ENCODE data around the gene P4HA1. TPM values are rescaled to one million over a fixed set of nuclear protein-coding genes. Genes with fewer than 3 reads are reported as not detected.
A peak's percentile ranks its signal among the peaks of the same experiment; 100 is the strongest.
"Not testable (repeated sequence)": the region's sequence is repeated elsewhere in the genome, so short reads cannot be mapped to it uniquely, and the experiment has no call there.

P4HA1 gene
- total and polyA plus RNA-seq, 11 donors, result 18.0 to 71.7 (median 51.0) TPM

- intact Hi-C loops (cut with DNase I); H3K27ac ChIP-seq; H3K27me3 ChIP-seq; H3K4me3 ChIP-seq; DNase-seq; ATAC-seq; H3K9me3 ChIP-seq: not testable (repeated sequence)
- peaks cover 0 to 61% (median 42%) of the 10 kb centered on the region in 9 donors for H3K36me3 ChIP-seq
- H3K4me1 ChIP-seq, result peaks cover 0 to 44% (median 26%) of the 10 kb centered on the region in 12 donors
- 82 to 94% (median 90%) methylated on average over 4 to 6 of the region's 6 CpGs for WGBS, 4 donors
Measured at GRCh38 chr10:73021538-73022164, 75.0 kb downstream of the P4HA1 start.

GRCh38 chr10:73021050-73021449 is 75.6 kb downstream of the P4HA1 start:
- Histone ChIP-seq H3K4me3 (no peak overlapping the region), H3K27me3 (no peaks in the 10 kb centered on the region), H3K27ac (no peak overlapping the region), H3K4me1 (peaks cover 0 to 44% (median 26%) of the 10 kb centered on the region in 12 donors), H3K9me3 (peaks cover 0 to 2% (median 0%) of the 10 kb centered on the region in 12 donors), H3K36me3 (peaks cover 0 to 61% (median 48%) of the 10 kb centered on the region in 9 donors)
- no peak for TF ChIP-seq CTCF (IDR thresholded peaks at IDR 0.05)
- TF ChIP-seq POLR2A (IDR thresholded peaks at IDR 0.05), result no peak
- no peak for DNase-seq
- ATAC-seq, result no peak
- intact Hi-C loops (cut with DNase I), result no loop called here
- WGBS, 4 donors, result 96 to 97% (median 97%) methylated on average over 1 of the region's 1 CpG

- 70 to 88% (median 85%) methylated on average over 1 of the region's 1 CpG for WGBS, 4 donors
- DNase-seq (no peak), ATAC-seq (no peak)
- no peak for TF ChIP-seq CTCF (IDR thresholded peaks at IDR 0.05)
- no peak for TF ChIP-seq POLR2A (IDR thresholded peaks at IDR 0.05)
- intact Hi-C loops (cut with DNase I), result no loop called here
- Histone ChIP-seq H3K4me1 (peaks cover 0 to 44% (median 26%) of the 10 kb centered on the region in 12 donors), H3K36me3 (peaks cover 0 to 81% (median 65%) of the 10 kb centered on the region in 9 donors), H3K9me3 (peaks cover 0 to 2% (median 0%) of the 10 kb centered on the region in 12 donors), H3K4me3 (no peak overlapping the region), H3K27ac (no peak overlapping the region), H3K27me3 (no peaks in the 10 kb centered on the region)
Measured at GRCh38 chr10:73019100-73019499, 77.6 kb downstream of the P4HA1 start.

GRCh38 chr10:73018632-73019031 is 78.0 kb downstream of the P4HA1 start:
- ATAC-seq, result peak in 3 of 4 donors; percentile 13 to 53 (median 31)
- no peaks in the 10 kb centered on the region for H3K27me3 ChIP-seq
- no peak overlapping the region for H3K4me3 ChIP-seq
- H3K9me3 ChIP-seq, result peaks cover 0 to under 1% (median 0%) of the 10 kb centered on the region in 12 donors
- TF ChIP-seq CTCF (IDR thresholded peaks at IDR 0.05), result no peak
- no peak for TF ChIP-seq POLR2A (IDR thresholded peaks at IDR 0.05)
- DNase-seq, result no peak
- peaks cover 0 to 83% (median 66%) of the 10 kb centered on the region in 9 donors for H3K36me3 ChIP-seq
- intact Hi-C loops (cut with DNase I), result no loop called here
- WGBS, 4 donors, result 83 to 100% (median 98%) methylated on average over 1 of the region's 1 CpG; no CpG with 5 or more reads in 1 of the 4 donors
- H3K27ac ChIP-seq, result peak overlapping the region in 3 of 12 donors; percentile 2 to 48 (median 33)
- peaks cover 0 to 44% (median 26%) of the 10 kb centered on the region in 12 donors for H3K4me1 ChIP-seq
